GM21619 (cell line): ENCODE data around the gene ETHE1.
A peak's percentile ranks its signal among the peaks of the same experiment; 100 is the strongest.

ENCODE experiments used
- ATAC-seq: cut with Tn5 transposase; IDR thresholded peaks from one replicate; pipeline ENCODE4 v1.9.1; 2021; ENCODE audit not compliant: unreplicated experiment

ETHE1 gene

DNA sequence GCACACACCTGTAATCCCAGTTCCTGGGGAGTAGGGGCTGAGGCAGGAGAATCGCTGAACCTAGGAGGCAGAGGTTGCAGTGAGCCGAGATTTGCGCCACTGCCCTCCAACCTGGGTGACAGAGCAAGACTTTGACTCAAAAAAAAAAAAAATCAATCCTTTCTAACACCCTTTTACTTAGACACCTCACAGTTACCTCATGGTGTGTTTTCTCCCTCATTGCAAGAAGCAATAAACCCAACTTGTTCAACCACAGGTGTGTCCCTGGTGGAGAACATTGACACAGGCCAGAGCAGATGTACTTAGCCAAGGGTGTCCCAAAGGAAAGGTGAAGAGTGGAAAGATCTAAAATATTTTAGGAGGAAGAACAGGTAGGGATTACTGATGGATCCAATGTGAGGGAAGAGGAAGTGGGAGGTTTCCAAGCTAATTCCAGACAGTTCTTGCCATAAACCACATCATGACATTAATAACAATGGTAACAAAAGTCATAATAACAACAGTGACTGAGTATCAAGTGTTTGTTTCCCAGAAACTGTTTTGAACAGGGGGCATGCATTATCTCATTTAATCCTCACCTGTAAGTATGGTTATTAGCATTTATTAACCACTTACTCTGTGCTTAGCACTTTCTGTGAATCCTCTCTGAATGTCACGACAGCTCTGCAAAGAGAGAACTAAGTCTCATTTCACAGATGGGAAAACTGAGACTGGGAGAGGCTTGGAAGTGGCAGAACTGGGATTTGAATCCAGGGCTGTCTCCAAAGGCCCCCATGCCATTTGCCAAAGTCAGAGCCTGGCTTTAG is 58.4 kb downstream of the ETHE1 start:
- ATAC-seq = no peak

DNA sequence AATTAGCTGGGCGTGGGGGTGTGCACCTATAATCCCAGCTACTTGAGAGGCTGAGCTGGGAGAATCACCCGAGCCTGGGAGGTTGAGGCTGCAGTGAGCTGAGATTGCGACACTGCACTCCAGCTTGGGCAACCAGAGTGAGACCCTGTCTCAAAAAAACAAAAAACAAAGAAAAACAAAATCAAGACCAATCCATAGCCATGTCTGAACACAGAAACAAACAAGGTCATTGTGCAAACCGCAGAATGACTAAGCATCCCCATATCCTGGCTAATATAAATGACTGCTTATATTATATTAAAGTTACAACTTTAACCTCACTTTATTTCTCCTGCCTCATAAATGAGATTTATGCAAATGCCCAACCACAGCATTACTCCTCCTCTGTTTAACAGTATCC is 59.3 kb downstream of the ETHE1 start:
- ATAC-seq = no peak

DNA sequence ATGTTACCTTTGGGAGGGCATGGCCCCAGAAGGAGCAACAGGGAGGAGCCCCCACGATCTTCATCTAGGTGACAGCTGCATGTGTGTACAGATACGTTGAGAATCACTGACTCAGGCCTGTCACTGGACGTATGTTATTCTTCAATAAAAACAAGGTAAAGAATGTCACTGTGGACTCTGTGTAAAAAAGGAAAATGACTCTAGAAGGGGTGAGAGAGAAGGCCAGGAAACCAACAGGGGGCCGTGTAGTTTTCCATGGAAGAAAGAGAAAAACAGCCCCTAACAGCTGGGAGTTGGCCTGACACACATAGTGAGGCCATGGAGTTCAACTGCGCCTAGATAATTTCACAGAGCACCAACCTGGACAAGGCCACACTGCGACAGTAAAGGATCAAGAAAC is 59.7 kb downstream of the ETHE1 start:
- no peak for ATAC-seq

DNA sequence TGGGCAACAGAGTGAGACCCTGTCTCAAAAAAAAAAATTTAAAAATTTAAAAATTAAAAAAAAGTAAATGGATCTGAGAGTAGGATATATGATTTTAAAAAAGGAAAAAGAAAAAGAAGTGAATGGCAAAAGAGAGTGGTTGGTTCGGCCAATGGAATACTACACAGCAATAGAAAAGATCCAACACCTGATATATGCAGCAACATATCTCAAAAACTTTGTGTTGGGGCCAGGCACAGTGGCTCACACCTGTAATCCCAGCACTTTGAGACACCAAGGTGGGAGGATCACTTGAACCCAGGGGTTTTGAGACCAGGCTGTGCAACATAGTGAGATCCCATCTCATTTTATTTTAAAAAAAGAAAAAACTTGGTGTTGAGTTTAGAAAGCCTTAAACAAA is 60.2 kb downstream of the ETHE1 start:
- no peak for ATAC-seq

DNA sequence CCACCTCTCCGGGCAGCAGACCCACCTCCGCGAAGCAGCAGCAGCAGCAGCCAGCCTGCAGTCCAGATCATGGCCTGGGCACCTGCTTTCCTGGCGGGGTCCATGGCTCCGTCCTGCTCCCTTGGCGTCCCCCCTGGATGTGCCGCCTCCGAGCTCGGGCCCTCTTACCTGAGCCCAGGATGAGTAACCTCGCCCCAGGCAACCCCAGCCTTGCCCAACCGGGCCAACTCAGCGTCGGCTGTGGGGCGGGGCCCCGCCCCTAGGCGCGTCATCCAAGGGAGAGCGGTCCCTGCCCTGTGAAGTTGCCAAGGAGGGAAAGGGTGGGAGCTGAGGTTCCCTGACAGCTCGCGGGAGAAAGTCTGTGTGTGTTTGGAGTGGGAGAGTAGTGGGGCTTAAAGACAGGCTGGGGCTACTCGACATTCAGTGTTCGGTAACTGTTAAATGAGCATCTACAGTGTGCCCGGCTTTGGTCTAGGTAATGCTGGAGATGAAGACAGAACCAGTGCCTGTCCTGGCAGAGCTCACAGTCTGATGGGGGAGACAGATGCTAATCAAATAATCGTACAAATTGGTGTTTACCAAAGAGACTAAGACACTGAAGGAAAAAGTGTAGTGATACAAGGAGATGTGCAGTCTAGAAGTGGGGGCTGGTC is 61.4 kb downstream of the ETHE1 start, which contains the start of gene LYPD3:
LYPD3 (minus strand) TSS at position 141 of the 653 bp plus-strand sequence; CDS start at position 104, 37 bp downstream.
- no peak for ATAC-seq

DNA sequence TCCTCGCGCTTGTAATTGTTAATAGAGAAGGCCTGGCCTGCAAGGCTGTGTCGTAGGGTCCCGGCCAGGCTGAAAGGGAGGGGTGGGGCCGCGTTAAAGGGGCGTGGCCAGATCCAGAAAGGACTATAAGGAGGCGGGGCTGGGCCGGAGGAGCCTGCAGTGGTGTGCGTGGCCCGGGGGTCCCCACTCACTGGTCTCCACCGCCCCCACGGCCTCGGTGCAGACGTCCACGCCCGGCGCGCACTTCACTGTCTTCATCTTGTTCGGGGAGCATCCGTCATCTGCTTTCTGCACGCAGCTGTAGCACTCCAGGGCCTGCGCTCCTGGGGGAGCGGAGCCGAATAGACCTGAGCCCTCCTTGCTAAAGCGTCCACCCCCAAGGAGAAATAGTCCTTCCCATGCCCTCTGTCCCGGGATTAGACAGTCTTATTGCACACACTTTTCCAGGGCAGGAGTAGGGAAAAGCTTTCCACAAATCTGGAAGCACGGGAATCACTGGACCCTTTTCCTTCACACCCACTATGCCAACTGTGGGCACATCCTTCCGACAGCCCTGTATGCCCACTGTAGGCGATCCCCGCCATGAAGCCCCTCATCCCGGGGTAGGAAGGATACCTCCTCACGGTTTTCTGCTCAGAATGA is 62.7 kb downstream of the ETHE1 start:
- ATAC-seq = peak; percentile 31

DNA sequence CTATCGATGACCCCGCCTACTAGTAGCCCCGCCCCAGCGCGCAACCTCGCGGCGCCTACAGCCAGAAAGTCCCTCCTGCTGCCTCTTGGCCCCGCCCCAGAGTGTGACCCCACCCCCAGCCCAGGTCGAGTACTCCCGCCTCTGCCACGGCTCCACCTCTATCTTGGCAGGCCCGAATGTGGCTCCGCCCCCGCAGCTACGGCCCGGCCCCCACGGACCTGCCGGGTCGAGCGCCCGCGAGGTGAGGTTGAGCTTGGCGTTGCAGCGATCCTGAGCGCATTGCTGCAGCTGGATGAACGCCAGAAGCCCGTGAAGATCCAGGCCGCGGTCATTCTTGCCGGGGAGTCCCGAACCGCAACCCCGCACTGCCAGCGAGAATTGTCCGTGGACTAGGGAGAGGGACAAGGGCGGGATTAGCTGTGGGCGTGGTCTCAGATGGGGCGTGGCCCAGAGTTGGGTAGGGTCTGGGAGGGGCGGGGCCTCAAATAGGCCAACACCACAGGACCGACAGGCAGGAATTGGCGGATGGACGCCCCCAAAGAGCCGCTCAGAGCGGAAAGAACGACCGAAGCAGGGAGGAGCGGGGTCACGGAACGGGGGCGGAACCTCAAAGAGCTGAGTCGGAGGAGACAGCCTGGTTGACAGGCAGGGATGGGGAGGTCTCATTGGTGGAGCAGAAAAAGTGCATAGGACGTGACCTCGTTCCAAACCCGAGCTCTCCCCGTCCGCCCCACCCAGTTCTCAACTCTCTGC is 63.4 kb downstream of the ETHE1 start:
- ATAC-seq = peak; percentile 79

DNA sequence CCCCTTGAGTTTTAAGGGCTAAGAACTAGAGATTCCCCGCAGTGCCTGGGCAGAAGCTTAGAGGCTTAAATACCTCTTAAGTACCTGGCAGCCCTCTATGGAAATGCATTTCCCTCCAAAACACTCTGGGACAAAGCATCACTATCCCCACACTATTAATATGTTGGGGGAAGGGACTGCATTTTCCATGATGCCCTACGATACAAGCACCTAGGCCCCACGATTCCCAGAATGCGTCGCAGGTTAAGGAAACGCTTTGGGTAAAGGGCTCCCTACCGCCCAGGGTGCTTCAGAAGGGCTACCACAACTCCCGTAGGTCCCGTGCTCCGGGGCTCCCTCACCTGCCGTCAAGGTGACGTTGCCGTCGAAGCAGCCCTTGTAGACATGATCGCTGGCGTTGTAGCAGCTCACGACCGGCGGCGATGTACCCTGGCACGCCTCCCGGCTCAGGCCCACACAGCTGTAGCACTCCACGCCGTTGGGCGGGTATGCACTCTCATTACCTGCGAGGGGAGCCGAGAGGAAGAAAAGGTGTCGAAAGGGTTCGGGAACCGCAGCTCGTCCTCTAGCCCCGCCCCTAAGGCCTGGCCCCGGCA is 64.1 kb downstream of the ETHE1 start:
- ATAC-seq = no peak

DNA sequence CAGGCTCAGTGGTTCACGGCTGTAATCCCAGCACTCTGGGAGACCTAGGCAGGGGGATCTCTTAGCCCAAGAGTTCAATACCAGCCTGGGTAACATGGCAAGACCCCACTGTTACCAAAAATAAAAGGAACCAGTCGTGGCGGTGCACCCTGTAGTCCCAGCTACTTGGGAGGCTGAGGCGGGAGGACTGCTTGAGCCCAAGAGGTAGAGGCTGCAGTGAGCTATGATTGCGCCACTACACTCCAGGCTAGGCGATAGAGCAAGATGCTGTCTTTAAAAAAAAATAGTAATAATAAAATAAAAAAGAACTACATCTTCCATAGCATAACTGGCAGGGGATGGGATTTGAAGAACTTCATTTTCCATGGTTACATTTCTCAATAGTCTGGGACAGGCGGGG is 64.6 kb downstream of the ETHE1 start:
- ATAC-seq = no peak

DNA sequence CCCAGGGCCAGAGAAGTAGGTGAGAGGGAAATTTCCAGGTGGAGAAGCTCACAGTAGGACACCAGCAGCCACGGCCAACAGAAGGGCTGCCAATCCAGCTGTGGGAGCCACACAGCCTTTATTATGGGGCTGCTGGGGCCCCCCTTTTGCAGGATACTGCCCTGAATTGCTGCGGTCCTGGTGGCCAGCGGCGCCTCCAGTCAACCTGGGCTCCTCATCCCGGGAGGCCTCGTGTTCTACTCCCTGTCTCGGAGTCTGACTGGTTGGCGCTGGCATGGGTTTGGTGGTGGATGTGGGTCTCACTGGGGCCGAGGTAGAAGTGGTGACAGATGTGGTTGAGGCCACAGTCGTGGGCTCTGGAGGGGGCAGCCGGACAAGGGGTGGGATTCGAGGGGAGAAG is 65.7 kb downstream of the ETHE1 start:
- no peak for ATAC-seq

DNA sequence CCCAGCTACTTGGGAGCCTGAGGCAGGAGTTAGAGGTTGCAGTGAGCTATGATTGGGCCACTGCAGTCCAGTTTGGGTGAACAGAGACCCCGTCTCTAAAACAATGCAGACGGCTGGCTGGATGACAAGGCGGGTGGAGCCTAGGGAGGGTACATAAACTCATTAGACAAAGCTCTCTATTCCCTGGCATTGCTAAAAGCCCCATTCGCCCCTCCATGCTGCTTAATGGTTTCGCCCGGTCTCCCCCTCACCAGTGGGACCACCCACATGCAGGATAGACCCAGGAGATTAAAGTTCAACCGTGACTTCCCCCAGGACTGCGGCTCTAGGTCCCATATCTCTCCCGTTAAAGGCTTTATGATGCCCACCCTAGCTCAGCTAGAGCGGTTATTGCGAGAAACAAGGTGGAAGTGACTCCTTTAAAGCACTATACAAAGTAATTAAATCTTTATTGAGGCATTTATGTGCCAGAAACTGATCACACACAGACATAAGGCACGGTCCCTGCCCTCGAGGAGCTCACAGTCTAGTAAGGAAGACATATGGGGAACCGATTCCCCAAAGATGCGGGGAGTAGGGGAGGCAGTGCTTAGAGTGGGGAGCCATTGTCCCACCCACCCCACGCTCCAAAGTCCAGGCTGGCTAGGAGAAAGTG is 66.5 kb downstream of the ETHE1 start:
- no peak for ATAC-seq

DNA sequence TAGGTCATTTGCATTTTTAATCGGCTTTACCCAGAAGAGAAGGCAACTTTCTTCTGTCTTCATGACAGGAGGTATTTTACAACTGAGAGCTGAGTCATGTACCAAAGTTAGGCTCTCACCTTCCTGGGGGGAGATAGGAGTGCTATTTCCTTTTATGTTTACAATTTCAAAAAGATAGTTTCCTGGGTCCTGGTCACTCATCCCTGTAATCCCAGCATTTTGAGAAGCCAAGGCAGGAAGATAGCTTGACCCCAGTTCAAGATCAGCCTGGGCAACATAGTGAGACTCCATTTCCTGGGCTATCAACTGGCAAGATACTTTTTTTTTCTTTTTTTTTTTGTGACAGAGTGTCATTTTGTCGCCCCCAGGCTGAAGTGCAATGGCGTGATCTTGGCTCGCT is 69.2 kb downstream of the ETHE1 start:
- no peak for ATAC-seq
